ENCODE results near the gene DPP4. TPM values are rescaled to one million over a fixed set of nuclear protein-coding genes. Genes with fewer than 3 reads are reported as not detected.

Gene DPP4
- total RNA-seq, 1 experiment from 2014 or later, result 23.3 TPM

DNA sequence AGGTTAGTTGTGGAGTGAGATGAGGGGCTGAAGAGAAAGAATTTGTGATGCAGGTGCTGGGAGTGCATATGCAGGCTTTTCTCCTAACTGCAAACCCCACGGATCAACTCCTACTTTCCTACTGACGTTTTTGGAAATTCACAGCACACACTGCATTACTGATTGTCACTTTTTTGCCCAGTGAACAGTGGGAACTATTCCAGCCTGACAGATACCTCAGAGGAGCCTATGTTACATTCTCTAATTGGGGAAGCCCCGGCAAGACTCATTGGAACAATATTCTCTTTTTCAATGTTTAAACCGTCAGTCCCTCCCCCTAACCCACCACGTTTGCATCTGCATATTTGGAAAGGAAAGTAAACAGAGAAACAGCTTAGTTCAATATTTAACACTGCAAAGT, 126.2 kb downstream of the DPP4 start:
- Histone ChIP-seq H3K9me3 (ENCODE audit: low read length) (no peaks in the 10 kb centered on the region), H3K9ac (ENCODE audit: low read length) (no peak overlapping the region), H3K27ac (ENCODE audit: low read length) (no peak overlapping the region), H3K4me2 (ENCODE audit: low read length) (no peak overlapping the region), H2AFZ (ENCODE audit: low read length) (peak overlapping the region; percentile 34), H3K4me1 (ENCODE audit: insufficient read depth, low read length) (no peaks in the 10 kb centered on the region), H3K36me3 (ENCODE audit: low read depth, low read length) (no peaks in the 10 kb centered on the region), H3F3A (ENCODE audit: low read length, unreplicated experiment) (no peaks in the 10 kb centered on the region), H4K20me1 (ENCODE audit: low read length) (no peaks in the 10 kb centered on the region), H3K27me3 (ENCODE audit: low read length) (no peaks in the 10 kb centered on the region), H3K79me2 (ENCODE audit: low read length) (no peaks in the 10 kb centered on the region), H3K9me2 (replicated peaks; ENCODE audit: low read length) (no peaks in the 10 kb centered on the region), H3K4me3 (ENCODE audit: low read length) (no peak overlapping the region)
- no peak for TF ChIP-seq EZH2 (IDR thresholded peaks at IDR 0.05; ENCODE audit: low read length, unreplicated experiment)
- TF ChIP-seq, protein P1, sequence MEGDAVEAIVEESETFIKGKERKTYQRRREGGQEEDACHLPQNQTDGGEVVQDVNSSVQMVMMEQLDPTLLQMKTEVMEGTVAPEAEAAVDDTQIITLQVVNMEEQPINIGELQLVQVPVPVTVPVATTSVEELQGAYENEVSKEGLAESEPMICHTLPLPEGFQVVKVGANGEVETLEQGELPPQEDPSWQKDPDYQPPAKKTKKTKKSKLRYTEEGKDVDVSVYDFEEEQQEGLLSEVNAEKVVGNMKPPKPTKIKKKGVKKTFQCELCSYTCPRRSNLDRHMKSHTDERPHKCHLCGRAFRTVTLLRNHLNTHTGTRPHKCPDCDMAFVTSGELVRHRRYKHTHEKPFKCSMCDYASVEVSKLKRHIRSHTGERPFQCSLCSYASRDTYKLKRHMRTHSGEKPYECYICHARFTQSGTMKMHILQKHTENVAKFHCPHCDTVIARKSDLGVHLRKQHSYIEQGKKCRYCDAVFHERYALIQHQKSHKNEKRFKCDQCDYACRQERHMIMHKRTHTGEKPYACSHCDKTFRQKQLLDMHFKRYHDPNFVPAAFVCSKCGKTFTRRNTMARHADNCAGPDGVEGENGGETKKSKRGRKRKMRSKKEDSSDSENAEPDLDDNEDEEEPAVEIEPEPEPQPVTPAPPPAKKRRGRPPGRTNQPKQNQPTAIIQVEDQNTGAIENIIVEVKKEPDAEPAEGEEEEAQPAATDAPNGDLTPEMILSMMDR (conservative IDR thresholded peaks at IDR 0.05; ENCODE audit: low read depth, low read length), result no peak
- DNase-seq, result no peak
- CTCF ChIA-PET, result interaction anchor here (0.7 kb wide), 1 partner anchor 194 kb away, joined by 3 read pairs; no protein-coding TSS in a partner anchor
- intact Hi-C loops (cut with micrococcal nuclease), result loop anchor here (2.0 to 10.0 kb wide), 4 partner anchors 175 to 667 kb away; partner anchors contain the start of gene TBR1
- BruUV-seq (replicated peaks), result no TSS peak
- POLR2A ChIA-PET (ENCODE audit: unreplicated experiment), result no interaction called here
- no peak for ATAC-seq

DNA sequence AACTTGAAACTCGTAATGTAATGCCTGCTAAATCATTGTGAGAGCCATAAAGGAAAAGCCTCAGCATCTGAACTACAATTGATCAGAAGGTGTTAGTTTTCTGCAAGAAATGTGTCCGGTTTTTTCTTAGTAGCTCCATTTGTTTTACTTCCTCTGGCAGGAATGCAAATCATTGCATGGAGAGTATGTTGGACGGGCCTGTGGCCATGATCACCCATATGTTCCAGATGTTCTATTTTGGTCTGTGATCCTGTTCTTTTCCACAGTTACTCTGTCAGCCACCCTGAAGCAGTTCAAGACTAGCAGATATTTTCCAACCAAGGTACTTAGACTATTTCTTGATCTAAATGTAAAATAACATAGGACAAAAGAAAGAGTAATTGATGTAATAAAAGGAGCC, 126.6 kb downstream of the DPP4 start:
- POLR2A ChIA-PET (ENCODE audit: unreplicated experiment), result no interaction called here
- Histone ChIP-seq H3K4me1 (ENCODE audit: insufficient read depth, low read length) (no peaks in the 10 kb centered on the region), H3K27ac (ENCODE audit: low read length) (no peak overlapping the region), H3K4me2 (ENCODE audit: low read length) (no peak overlapping the region), H3K9ac (ENCODE audit: low read length) (no peak overlapping the region), H2AFZ (ENCODE audit: low read length) (peak overlapping the region; percentile 34; the same call in 1 of the 2 replicates), H3K9me2 (replicated peaks; ENCODE audit: low read length) (no peaks in the 10 kb centered on the region), H3F3A (ENCODE audit: low read length, unreplicated experiment) (no peaks in the 10 kb centered on the region), H3K36me3 (ENCODE audit: low read depth, low read length) (no peaks in the 10 kb centered on the region), H3K27me3 (ENCODE audit: low read length) (no peaks in the 10 kb centered on the region), H3K79me2 (ENCODE audit: low read length) (no peaks in the 10 kb centered on the region), H4K20me1 (ENCODE audit: low read length) (no peaks in the 10 kb centered on the region), H3K9me3 (ENCODE audit: low read length) (no peaks in the 10 kb centered on the region), H3K4me3 (ENCODE audit: low read length) (no peak overlapping the region)
- ATAC-seq (no peak), DNase-seq (no peak)
- TF ChIP-seq, protein P1 (conservative IDR thresholded peaks at IDR 0.05; ENCODE audit: low read depth, low read length), result no peak
- TF ChIP-seq EZH2 (IDR thresholded peaks at IDR 0.05; ENCODE audit: low read length, unreplicated experiment) (no peak), EZH2phosphoT487 (IDR thresholded peaks at IDR 0.05; ENCODE audit: borderline replicate concordance, low read length) (no peak)
- no TSS peak for BruUV-seq (replicated peaks)
- intact Hi-C loops (cut with micrococcal nuclease), result loop anchor here (2.0 to 10.0 kb wide), 4 partner anchors 175 to 667 kb away; partner anchors contain the start of gene TBR1
- CTCF ChIA-PET, result interaction anchor here (1.1 kb wide), 1 partner anchor 351 kb away, joined by 5 read pairs; no protein-coding TSS in a partner anchor

DNA sequence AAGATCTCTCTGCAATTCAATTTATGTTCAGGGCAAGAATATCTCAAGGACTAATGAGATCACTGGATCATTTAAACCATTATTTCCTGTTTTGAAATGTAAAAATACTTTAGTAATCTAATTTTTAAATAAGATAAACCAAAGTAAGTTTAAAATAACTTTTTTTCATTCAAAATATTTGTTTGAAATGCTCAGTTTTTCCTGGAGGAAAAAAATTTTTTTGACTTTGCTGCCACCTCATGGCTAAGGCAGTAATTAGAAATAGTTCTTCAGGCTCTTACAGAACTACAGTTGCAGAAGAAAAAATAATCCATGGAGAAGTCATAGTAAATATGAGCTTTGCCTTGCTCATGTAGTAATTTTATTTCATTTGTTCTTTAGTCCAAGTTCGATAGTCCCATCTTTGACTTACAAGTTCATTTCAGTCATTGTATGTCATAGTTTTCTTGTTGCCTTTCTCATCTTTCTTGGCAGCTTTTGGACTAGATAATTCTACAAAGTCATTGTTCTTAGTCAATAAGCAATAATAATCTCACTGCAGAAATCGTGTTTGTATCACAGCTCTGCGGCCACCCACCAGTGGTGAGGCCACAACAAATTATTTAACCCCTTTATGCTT, 127.4 kb downstream of the DPP4 start:
- H2AFZ ChIP-seq (ENCODE audit: low read length), result no peak overlapping the region
- H3K79me2 ChIP-seq (ENCODE audit: low read length), result no peaks in the 10 kb centered on the region
- DNase-seq (peak; percentile 68), ATAC-seq (0 out of 2 replicates have a peak, but pooled peaks have one; percentile 43)
- no peak overlapping the region for H3K9ac ChIP-seq (ENCODE audit: low read length)
- no peak overlapping the region for H3K4me2 ChIP-seq (ENCODE audit: low read length)
- no peak overlapping the region for H3K27ac ChIP-seq (ENCODE audit: low read length)
- intact Hi-C loops (cut with micrococcal nuclease), result loop anchor here (1.0 to 10.0 kb wide), 5 partner anchors 176 to 666 kb away; partner anchors contain the start of gene TBR1
- H3F3A ChIP-seq (ENCODE audit: low read length, unreplicated experiment), result no peaks in the 10 kb centered on the region
- no peaks in the 10 kb centered on the region for H3K9me2 ChIP-seq (replicated peaks; ENCODE audit: low read length)
- no peaks in the 10 kb centered on the region for H3K4me1 ChIP-seq (ENCODE audit: insufficient read depth, low read length)
- H3K9me3 ChIP-seq (ENCODE audit: low read length), result no peaks in the 10 kb centered on the region
- CTCF ChIA-PET, result interaction anchor here (1.1 to 1.4 kb wide), 2 partner anchors 352 to 360 kb away, joined by 5 read pairs; no protein-coding TSS in a partner anchor
- POLR2A ChIA-PET (ENCODE audit: unreplicated experiment), result no interaction called here
- TF ChIP-seq EZH2phosphoT487 (IDR thresholded peaks at IDR 0.05; ENCODE audit: borderline replicate concordance, low read length) (no peak), EZH2 (IDR thresholded peaks at IDR 0.05; ENCODE audit: low read length, unreplicated experiment) (no peak)
- TF ChIP-seq, protein P1 (conservative IDR thresholded peaks at IDR 0.05; ENCODE audit: low read depth, low read length), result peak; percentile 69
- no peak overlapping the region for H3K4me3 ChIP-seq (ENCODE audit: low read length)
- no peaks in the 10 kb centered on the region for H4K20me1 ChIP-seq (ENCODE audit: low read length)
- H3K36me3 ChIP-seq (ENCODE audit: low read depth, low read length), result no peaks in the 10 kb centered on the region
- no peaks in the 10 kb centered on the region for H3K27me3 ChIP-seq (ENCODE audit: low read length)
- BruUV-seq (replicated peaks), result no TSS peak

Data from PC-3 (cell line).